Measurements from ENCODE around the gene FAM118A.

FAM118A gene

DNA sequence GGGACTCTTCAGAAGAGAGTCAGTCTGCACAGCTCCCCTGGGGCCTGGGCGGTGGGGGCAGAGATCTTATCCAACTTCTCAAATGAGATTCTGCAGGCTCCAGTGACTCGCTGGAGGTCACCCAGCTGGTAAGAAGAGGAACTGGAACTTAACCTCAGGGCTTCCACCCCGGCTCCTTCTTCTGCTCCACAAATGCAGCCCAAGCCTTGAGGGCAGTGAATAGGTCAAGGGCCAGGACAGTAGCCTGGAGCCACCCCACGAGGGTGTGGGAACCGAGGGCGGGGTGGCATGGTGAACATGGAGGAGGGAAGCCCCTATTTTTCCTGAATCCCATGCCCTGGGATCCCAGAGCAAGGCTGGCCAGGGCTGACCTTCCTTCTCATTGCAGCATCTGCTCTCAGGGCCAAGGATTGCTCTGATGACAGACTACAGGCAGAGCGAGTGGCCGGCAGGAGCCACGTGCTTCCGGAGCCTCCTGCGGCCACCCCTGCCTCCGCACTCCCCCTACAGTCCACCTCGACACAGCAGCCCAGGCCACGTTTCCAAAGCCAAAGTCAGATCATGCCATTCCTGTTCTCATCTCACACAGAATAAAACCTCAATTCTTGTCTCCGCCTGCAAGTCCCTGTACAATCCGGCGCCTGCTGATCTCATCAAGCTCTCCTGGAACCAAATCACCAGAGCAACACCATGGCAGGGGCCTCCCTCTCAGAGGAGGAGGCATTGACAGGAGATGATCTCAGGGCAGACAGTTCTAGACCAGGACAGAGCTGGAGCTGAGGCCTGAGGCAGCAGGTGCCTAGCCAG is 46.1 kb upstream of the FAM118A start:
- peaks cover 9% of the 10 kb centered on the region for H3K4me1 ChIP-seq
- peak; percentile 65 for TF ChIP-seq CTCF (IDR thresholded peaks at IDR 0.05)
- peak overlapping the region; percentile 74 for H3K27ac ChIP-seq
- no peaks in the 10 kb centered on the region for H3K79me2 ChIP-seq
- H3K4me3 ChIP-seq (ENCODE audit: low read depth, low read length): no peak overlapping the region
- H3K4me2 ChIP-seq (ENCODE audit: low read length): peak overlapping the region; percentile 28
- H3K36me3 ChIP-seq (ENCODE audit: control insufficient read depth, insufficient read depth, low read length): no peaks in the 10 kb centered on the region
- no peak overlapping the region for H3K9ac ChIP-seq
- H2AFZ ChIP-seq: peak overlapping the region; percentile 77
- no peaks in the 10 kb centered on the region for H3K9me3 ChIP-seq (ENCODE audit: control insufficient read depth, low read length)
- H3K27me3 ChIP-seq (ENCODE audit: control insufficient read depth, insufficient read depth, low read length): no peaks in the 10 kb centered on the region

GRCh38 chr22:45265535-45265934 is 44.2 kb upstream of the FAM118A start:
- Histone ChIP-seq H3K4me3 (ENCODE audit: low read depth, low read length) (no peak overlapping the region), H3K36me3 (ENCODE audit: control insufficient read depth, insufficient read depth, low read length) (no peaks in the 10 kb centered on the region), H3K9ac (no peak overlapping the region), H3K27ac (no peak overlapping the region), H3K79me2 (no peaks in the 10 kb centered on the region), H3K27me3 (ENCODE audit: control insufficient read depth, insufficient read depth, low read length) (no peaks in the 10 kb centered on the region), H3K4me2 (ENCODE audit: low read length) (no peak overlapping the region), H3K9me3 (ENCODE audit: control insufficient read depth, low read length) (no peaks in the 10 kb centered on the region), H2AFZ (no peak overlapping the region), H3K4me1 (peaks cover 9% of the 10 kb centered on the region)
- no peak for TF ChIP-seq CTCF (IDR thresholded peaks at IDR 0.05)

DNA sequence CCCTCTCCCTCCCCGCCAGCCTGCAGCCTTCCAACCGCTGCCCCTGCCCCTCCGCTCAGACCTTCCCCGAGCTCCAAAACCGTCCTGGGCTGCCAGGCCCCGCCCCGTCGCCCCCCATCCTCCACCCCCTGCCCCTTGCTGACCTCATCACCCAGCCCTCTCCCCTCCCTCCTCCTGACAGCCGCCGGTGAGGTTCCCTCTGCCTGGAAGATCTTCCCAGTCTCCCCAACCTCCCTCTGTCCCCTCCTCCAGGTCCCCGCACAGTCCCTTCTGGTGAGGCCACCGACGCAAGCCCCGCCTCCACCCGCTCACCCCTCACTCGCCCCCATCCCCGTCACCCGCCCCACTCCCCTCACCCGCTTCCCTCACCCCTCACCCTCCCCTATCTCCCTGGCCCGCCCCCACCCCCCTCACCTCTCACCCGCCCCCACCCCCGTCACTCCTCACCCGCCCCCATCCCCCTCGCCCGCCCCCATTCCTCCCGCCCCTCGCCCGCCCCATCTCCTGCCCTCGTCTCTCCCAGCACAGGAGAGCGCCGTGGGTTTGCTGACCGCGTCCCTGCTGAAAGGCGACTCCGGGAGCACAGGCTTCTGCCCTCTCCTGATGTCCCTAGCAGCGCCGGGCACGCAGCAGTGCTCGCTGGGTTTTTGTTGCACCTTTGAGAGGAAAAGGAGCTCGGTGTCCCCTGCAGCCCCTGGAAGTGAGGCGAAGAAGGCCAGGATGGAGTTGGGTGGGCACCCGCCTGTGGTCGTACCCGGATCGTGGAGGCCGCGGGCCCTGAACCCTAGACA is 41.4 kb upstream of the FAM118A start:
- no peak for TF ChIP-seq CTCF (IDR thresholded peaks at IDR 0.05)
- no peaks in the 10 kb centered on the region for H3K36me3 ChIP-seq (ENCODE audit: control insufficient read depth, insufficient read depth, low read length)
- H3K9me3 ChIP-seq (ENCODE audit: control insufficient read depth, low read length): no peaks in the 10 kb centered on the region
- H3K4me2 ChIP-seq (ENCODE audit: low read length): peak overlapping the region; percentile 78
- H3K4me3 ChIP-seq (ENCODE audit: low read depth, low read length): peak overlapping the region; percentile 53
- H3K4me1 ChIP-seq: peaks cover 7% of the 10 kb centered on the region
- no peak overlapping the region for H3K9ac ChIP-seq
- no peak overlapping the region for H3K27ac ChIP-seq
- H3K79me2 ChIP-seq: no peaks in the 10 kb centered on the region
- H2AFZ ChIP-seq: peak overlapping the region; percentile 84
- H3K27me3 ChIP-seq (ENCODE audit: control insufficient read depth, insufficient read depth, low read length): no peaks in the 10 kb centered on the region

GRCh38 chr22:45268958-45269844 is 40.5 kb upstream of the FAM118A start:
- H3K4me3 ChIP-seq (ENCODE audit: low read depth, low read length): peak overlapping the region; percentile 63
- peak overlapping the region; percentile 84 for H2AFZ ChIP-seq
- TF ChIP-seq CTCF (IDR thresholded peaks at IDR 0.05): peak; percentile 85
- H3K4me1 ChIP-seq: peaks cover 3% of the 10 kb centered on the region
- no peaks in the 10 kb centered on the region for H3K36me3 ChIP-seq (ENCODE audit: control insufficient read depth, insufficient read depth, low read length)
- no peak overlapping the region for H3K9ac ChIP-seq
- H3K27ac ChIP-seq: no peak overlapping the region
- H3K27me3 ChIP-seq (ENCODE audit: control insufficient read depth, insufficient read depth, low read length): no peaks in the 10 kb centered on the region
- peak overlapping the region; percentile 84 for H3K4me2 ChIP-seq (ENCODE audit: low read length)
- H3K9me3 ChIP-seq (ENCODE audit: control insufficient read depth, low read length): no peaks in the 10 kb centered on the region
- H3K79me2 ChIP-seq: no peaks in the 10 kb centered on the region

Data from parathyroid adenoma (tissue), 2 donors.